Mesenchymal stem cell (in vitro differentiated cells and primary cell): Measurements from ENCODE around the gene OGT. TPM values are rescaled to one million over a fixed set of nuclear protein-coding genes. Genes with fewer than 3 reads are reported as not detected.

Experiments used
- DNase-seq: peaks from one replicate; pipeline ENCODE4 v3.0.0-alpha.2; 2013
- H2AFZ ChIP-seq: one replicate; pipeline ENCODE4 v1.6.1; 2013; ENCODE audit warnings: low read depth, mild to moderate bottlenecking, control low read depth, inconsistent platforms, low read length, moderate library complexity
- H2AK5ac ChIP-seq: 2 replicates; pipeline ENCODE4 v1.6.1; 2013; ENCODE audit warnings: low read length, moderate library complexity, mild to moderate bottlenecking, inconsistent platforms; ENCODE audit not compliant: severe bottlenecking
- H2BK120ac ChIP-seq: one replicate; pipeline ENCODE4 v1.6.1; 2013; ENCODE audit warnings: low read depth, mild to moderate bottlenecking, inconsistent platforms, low read length, moderate library complexity
- H2BK12ac ChIP-seq, 2 experiments: one replicate each; pipeline ENCODE4 v1.6.1; 2013; ENCODE audit warnings: inconsistent platforms in 2 of 2, low read length in 2 of 2, mild to moderate bottlenecking in 2 of 2, moderate library complexity in 2 of 2, control low read depth in 1 of 2
- H2BK15ac ChIP-seq: one replicate; pipeline ENCODE4 v1.6.1; 2013; ENCODE audit warnings: mild to moderate bottlenecking, low read depth, inconsistent platforms; ENCODE audit not compliant: poor library complexity, severe bottlenecking
- H2BK5ac ChIP-seq: 2 replicates; pipeline ENCODE4 v1.6.1; 2013; ENCODE audit warnings: low read depth, mild to moderate bottlenecking, low read length, control low read depth, inconsistent platforms; ENCODE audit not compliant: poor library complexity, severe bottlenecking
- H3K14ac ChIP-seq, 2 experiments: one replicate each; pipeline ENCODE4 v1.6.1; 2013; ENCODE audit warnings: inconsistent platforms in 2 of 2, low read length in 2 of 2, control low read depth in 1 of 2, mild to moderate bottlenecking in 1 of 2, moderate library complexity in 1 of 2
- H3K18ac ChIP-seq, 2 experiments: one replicate each; pipeline ENCODE4 v1.6.1; 2013; ENCODE audit warnings: inconsistent platforms in 2 of 2, low read length in 2 of 2, control low read depth in 1 of 2, low read depth in 1 of 2, mild to moderate bottlenecking in 1 of 2
- H3K23ac ChIP-seq, 2 experiments: one replicate each; pipeline ENCODE4 v1.6.1; 2013; ENCODE audit warnings: inconsistent platforms in 2 of 2, low read length in 2 of 2, mild to moderate bottlenecking in 2 of 2, moderate library complexity in 2 of 2, control low read depth in 1 of 2
- H3K27ac ChIP-seq: 2 replicates; pipeline ENCODE4 v1.5.1; 2013; ENCODE audit warnings: mild to moderate bottlenecking, moderate library complexity, low read length, control low read depth, inconsistent platforms; ENCODE audit not compliant: poor library complexity, severe bottlenecking
- H3K27me3 ChIP-seq, 2 experiments: 2 replicates each; pipeline versions ENCODE4 v1.6.1 to v1.7.0; 2013; ENCODE audit warnings: low read length in 2 of 2, mild to moderate bottlenecking in 2 of 2, moderate library complexity in 2 of 2, control low read depth in 1 of 2, inconsistent platforms in 1 of 2; ENCODE audit not compliant: control insufficient read depth in 1 of 2, insufficient read depth in 1 of 2
- H3K36me3 ChIP-seq, 2 experiments: 2 replicates each; pipeline versions ENCODE4 v1.6.1 to v1.7.0; 2013; ENCODE audit warnings: low read length in 2 of 2, control low read depth in 1 of 2, inconsistent platforms in 1 of 2, low read depth in 1 of 2, mild to moderate bottlenecking in 1 of 2; ENCODE audit not compliant: insufficient read depth in 2 of 2, control insufficient read depth in 1 of 2
- H3K4ac ChIP-seq, 2 experiments: one replicate each; pipeline ENCODE4 v1.6.1; 2013; ENCODE audit warnings: inconsistent platforms in 2 of 2, low read length in 2 of 2, mild to moderate bottlenecking in 2 of 2, moderate library complexity in 2 of 2, control low read depth in 1 of 2, low read depth in 1 of 2
- H3K4me1 ChIP-seq: 2 replicates; pipeline ENCODE4 v1.6.1; 2013; ENCODE audit warnings: low read depth, low read length, control low read depth; ENCODE audit not compliant: control insufficient read depth, insufficient read depth
- H3K4me2 ChIP-seq: 2 replicates; pipeline ENCODE4 v1.6.1; 2013; ENCODE audit warnings: low read length, mild to moderate bottlenecking, inconsistent platforms; ENCODE audit not compliant: poor library complexity, severe bottlenecking
- H3K4me3 ChIP-seq, 2 experiments: 2 replicates each; pipeline versions ENCODE4 v1.5.1 to v1.7.0; 2013; ENCODE audit warnings: low read length in 2 of 2, mild to moderate bottlenecking in 2 of 2, control low read depth in 1 of 2, low read depth in 1 of 2; ENCODE audit not compliant: insufficient read depth in 1 of 2
- H3K79me1 ChIP-seq: replicated peaks from 2 replicates; pipeline ENCODE4 v1.6.1; 2013; ENCODE audit warnings: mild to moderate bottlenecking, control low read depth, low read length, inconsistent platforms; ENCODE audit not compliant: poor library complexity, severe bottlenecking
- H3K9ac ChIP-seq: 2 replicates; pipeline ENCODE4 v1.7.0; 2013; ENCODE audit warnings: mild to moderate bottlenecking, low read length, moderate library complexity
- H3K9me3 ChIP-seq: 2 replicates; pipeline ENCODE4 v1.7.0; 2013; ENCODE audit warnings: mild to moderate bottlenecking, low read length; ENCODE audit not compliant: control insufficient read depth
- H4K8ac ChIP-seq: one replicate; pipeline ENCODE4 v1.6.1; 2013; ENCODE audit warnings: inconsistent platforms, mild to moderate bottlenecking, low read length, moderate library complexity
- H4K91ac ChIP-seq: one replicate; pipeline ENCODE4 v1.6.1; 2013; ENCODE audit warnings: mild to moderate bottlenecking, low read length, inconsistent platforms
- WGBS: methylation state at CpG from one replicate; pipeline ENCODE4 v1.1.7; 2013; ENCODE audit warnings: mixed read lengths; 5-methylcytosine and 5-hydroxymethylcytosine counted together
- small RNA-seq: library from polyadenylated mRNA; stranded (forward); fragments of <200 nt; extraction: miRNeasy Mini kit (QIAGEN cat#:217004); gene quantifications from one replicate; pipeline ENCODE3, GENCODE V24; 2013; ENCODE audit warnings: low read depth

OGT gene

DNA sequence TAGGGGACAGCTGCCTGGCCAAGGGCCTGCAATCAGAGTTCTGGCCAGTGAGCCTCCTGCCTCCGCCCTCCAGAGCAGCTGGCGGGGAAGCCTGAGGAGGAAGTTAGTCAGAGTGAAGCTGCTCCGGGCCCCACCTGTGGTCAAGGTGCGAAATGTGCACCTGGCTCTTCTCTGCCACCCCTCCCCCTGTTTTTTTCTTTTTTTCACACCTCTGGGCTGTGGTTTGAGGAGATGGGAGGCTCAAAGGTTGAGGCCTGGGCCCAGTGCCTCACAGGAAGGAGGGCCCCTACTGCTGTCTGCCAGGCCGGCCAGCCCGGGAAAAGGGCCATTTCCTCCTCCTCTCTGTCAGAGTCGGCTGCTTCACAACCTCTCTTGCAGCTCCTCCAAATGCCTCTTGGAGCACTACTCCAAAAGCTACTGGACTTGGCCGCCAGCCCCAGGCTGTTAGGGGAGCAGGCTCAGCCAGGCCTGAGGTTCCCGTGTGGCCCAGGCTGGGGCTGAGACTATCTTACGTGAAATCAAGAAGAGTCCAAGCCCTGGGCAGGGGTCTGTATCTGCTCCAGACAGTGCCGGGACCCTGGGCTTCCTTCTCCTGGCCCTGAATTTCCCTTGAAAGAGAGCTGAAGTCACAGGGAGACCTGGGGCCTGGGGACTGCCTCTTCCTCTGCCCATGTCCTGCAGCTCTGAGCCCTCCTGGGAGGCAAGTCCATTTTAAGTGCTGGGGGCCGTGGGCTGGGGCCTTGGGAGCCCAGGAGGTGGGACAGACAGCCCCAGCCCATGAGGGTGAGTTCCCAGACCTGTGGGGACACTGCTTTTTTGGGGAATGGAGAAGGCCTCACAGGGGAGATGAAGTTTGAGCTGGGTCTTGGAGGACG lies 89.9 kb downstream of the OGT start:
- H3K18ac ChIP-seq: peak overlapping the region; percentile 28 to 52
- DNase-seq: peak; percentile 64
- peak overlapping the region in 1 of 2 experiments; percentile 49 for H3K4ac ChIP-seq
- H4K8ac ChIP-seq: peak overlapping the region; percentile 75
- no peak overlapping the region for H2BK5ac ChIP-seq
- H3K4me3 ChIP-seq: no peak overlapping the region
- H3K79me1 ChIP-seq: peaks cover 1% of the 10 kb centered on the region
- no peak overlapping the region for H3K23ac ChIP-seq
- no peak overlapping the region for H2BK12ac ChIP-seq
- H2AK5ac ChIP-seq: no peak overlapping the region
- H4K91ac ChIP-seq: no peak overlapping the region
- peaks cover 10% of the 10 kb centered on the region for H3K4me1 ChIP-seq
- no peak overlapping the region for H2BK15ac ChIP-seq
- H3K4me2 ChIP-seq: no peak overlapping the region
- peaks cover 0 to 20% of the 10 kb centered on the region in 2 experiments for H3K36me3 ChIP-seq
- peak overlapping the region in 1 of 2 experiments; percentile 48 for H3K14ac ChIP-seq
- peaks cover 0 to under 1% of the 10 kb centered on the region in 2 experiments for H3K27me3 ChIP-seq
- H2AFZ ChIP-seq: peak overlapping the region; percentile 51
- H3K9ac ChIP-seq: peak overlapping the region; percentile 80
- H3K9me3 ChIP-seq: no peaks in the 10 kb centered on the region
- WGBS: 38% methylated on average over 11 of the region's 13 CpGs
- H2BK120ac ChIP-seq: no peak overlapping the region
- H3K27ac ChIP-seq: peak overlapping the region; percentile 38

- no peak overlapping the region for H2BK5ac ChIP-seq
- H3K23ac ChIP-seq: no peak overlapping the region
Observed at GRCh38 chrX:71623714-71624113, 90.8 kb downstream of the OGT start.

GRCh38 chrX:71625471-71625870 lies 92.6 kb downstream of the OGT start:
- Histone ChIP-seq H3K27me3 (peaks cover 0 to 5% of the 10 kb centered on the region in 2 experiments), H3K18ac (no peak overlapping the region), H3K79me1 (peaks cover 1% of the 10 kb centered on the region), H2BK15ac (no peak overlapping the region), H2AK5ac (no peak overlapping the region), H3K4me3 (no peak overlapping the region), H3K27ac (no peak overlapping the region), H3K36me3 (peaks cover 0 to 7% of the 10 kb centered on the region in 2 experiments), H2BK5ac (no peak overlapping the region), H3K9me3 (no peaks in the 10 kb centered on the region), H3K4me1 (peaks cover 11% of the 10 kb centered on the region), H3K4me2 (no peak overlapping the region), H2AFZ (no peak overlapping the region), H2BK120ac (no peak overlapping the region), H4K8ac (no peak overlapping the region), H2BK12ac (no peak overlapping the region), H3K14ac (no peak overlapping the region), H3K9ac (no peak overlapping the region), H3K4ac (no peak overlapping the region), H3K23ac (no peak overlapping the region), H4K91ac (no peak overlapping the region)
- DNase-seq: no peak
- WGBS: 95% methylated on average over 4 of the region's 5 CpGs

More at GRCh38 chrX:71623714-71624113, 90.8 kb downstream of the OGT start:
- Histone ChIP-seq H3K4ac (no peak overlapping the region), H3K14ac (no peak overlapping the region), H4K91ac (no peak overlapping the region), H3K27me3 (peaks cover 0 to 5% of the 10 kb centered on the region in 2 experiments), H4K8ac (no peak overlapping the region), H3K4me1 (peaks cover 8% of the 10 kb centered on the region), H2AFZ (no peak overlapping the region), H3K27ac (no peak overlapping the region), H3K9me3 (no peaks in the 10 kb centered on the region), H2AK5ac (no peak overlapping the region), H3K36me3 (peaks cover 0 to 13% of the 10 kb centered on the region in 2 experiments), H2BK15ac (no peak overlapping the region), H3K4me2 (no peak overlapping the region), H3K9ac (no peak overlapping the region), H2BK12ac (no peak overlapping the region), H3K79me1 (peaks cover 1% of the 10 kb centered on the region), H3K4me3 (no peak overlapping the region), H3K18ac (no peak overlapping the region), H2BK120ac (no peak overlapping the region)
- WGBS: 100% methylated on average over 3 of the region's 3 CpGs
- DNase-seq: no peak

Small RNA genes within 50 kb of the gene (small RNA-seq; reads per million reads assigned to genes)
- not detected for gene RF00019
